SK-N-SH treated with all-trans-retinoic acid at 6 μM for 48 hours (cell line): Measurements from ENCODE around the gene RASL11B.

Experiments used
- ATAC-seq: fragments of 200-7000 bp; cut with Tn5 transposase; 3 replicates; pipeline ENCODE4 v1.9.1; 2020; ENCODE audit warnings: mild to moderate bottlenecking, moderate library complexity
- ARNTL ChIP-seq: fragments of 450-650 bp; formaldehyde crosslinking; IDR thresholded peaks from 2 replicates; pipeline ENCODE4 v1.5.0; 2020; ENCODE audit warnings: low read depth, mild to moderate bottlenecking, moderate library complexity, borderline replicate concordance
- BACH2 ChIP-seq: fragments of 250-450 bp; sonication (Bioruptor Pico); IDR thresholded peaks from 2 replicates; pipeline ENCODE4 v1.9.0; 2021; ENCODE audit warnings: mild to moderate bottlenecking, borderline replicate concordance
- CREB5 ChIP-seq: fragments of 250-450 bp; sonication (Bioruptor Pico); IDR thresholded peaks from 2 replicates; pipeline ENCODE4 v1.5.1; 2020; ENCODE audit warnings: low read depth, mild to moderate bottlenecking, moderate library complexity
- CSRNP3 ChIP-seq: fragments of 250-450 bp; sonication (Bioruptor Pico); IDR thresholded peaks from 2 replicates; pipeline ENCODE4 v1.5.1; 2021; ENCODE audit warnings: mild to moderate bottlenecking, moderate library complexity
- ESRRG ChIP-seq: fragments of 250-450 bp; sonication (Bioruptor Pico); IDR thresholded peaks from 2 replicates; pipeline ENCODE4 v1.6.1; 2021; ENCODE audit warnings: mild to moderate bottlenecking
- GLIS3 ChIP-seq: fragments of 250-450 bp; sonication (Bioruptor Pico); IDR thresholded peaks from 2 replicates; pipeline ENCODE4 v1.5.0; 2020; ENCODE audit warnings: mild to moderate bottlenecking, moderate library complexity
- ISL1 ChIP-seq: fragments of 250-450 bp; sonication (Bioruptor Pico); IDR thresholded peaks from 2 replicates; pipeline ENCODE4 v2.1.2; 2022; ENCODE audit warnings: mild to moderate bottlenecking, moderate library complexity
- OSR1 ChIP-seq: fragments of 250-450 bp; sonication (Bioruptor Pico); IDR thresholded peaks from 2 replicates; pipeline ENCODE4 v1.8.0; 2022; ENCODE audit warnings: moderate library complexity, mild to moderate bottlenecking, inconsistent platforms
- POU6F1 ChIP-seq: fragments of 250-450 bp; sonication (Bioruptor Pico); IDR thresholded peaks from 2 replicates; pipeline ENCODE4 v1.8.0; 2021; ENCODE audit warnings: low read depth, mild to moderate bottlenecking, moderate library complexity, borderline replicate concordance
- SNAI2 ChIP-seq: fragments of 250-450 bp; sonication (Bioruptor Pico); IDR thresholded peaks from 2 replicates; pipeline ENCODE4 v1.5.0; 2020; ENCODE audit warnings: mild to moderate bottlenecking, moderate library complexity
- TCF4 ChIP-seq: fragments of 250-450 bp; sonication (Bioruptor Pico); IDR thresholded peaks from 2 replicates; pipeline ENCODE4 v1.8.0; 2021; ENCODE audit warnings: mild to moderate bottlenecking, moderate library complexity, borderline replicate concordance
- TOX ChIP-seq: fragments of 250-450 bp; sonication (Bioruptor Pico); IDR thresholded peaks from 2 replicates; pipeline ENCODE4 v1.8.0; 2021; ENCODE audit warnings: mild to moderate bottlenecking, moderate library complexity, borderline replicate concordance
- TSHZ2 ChIP-seq: fragments of 250-450 bp; sonication (Bioruptor Pico); IDR thresholded peaks from 2 replicates; pipeline ENCODE4 v1.5.0; 2020; ENCODE audit warnings: mild to moderate bottlenecking, moderate library complexity
- ZFP3 ChIP-seq: fragments of 250-450 bp; sonication (Bioruptor Pico); IDR thresholded peaks from 2 replicates; pipeline ENCODE4 v1.5.0; 2020; ENCODE audit warnings: mild to moderate bottlenecking, moderate library complexity
- ZFP30 ChIP-seq: fragments of 450-650 bp; formaldehyde crosslinking; IDR thresholded peaks from 2 replicates; pipeline ENCODE4 v1.5.0; 2022; ENCODE audit warnings: mild to moderate bottlenecking, moderate library complexity
- ZNF565 ChIP-seq: fragments of 450-650 bp; formaldehyde crosslinking; conservative IDR thresholded peaks from 2 replicates; pipeline ENCODE4 v1.5.0; 2020; ENCODE audit warnings: low read depth, mild to moderate bottlenecking, moderate library complexity
- ZNF70 ChIP-seq: fragments of 450-650 bp; formaldehyde crosslinking; IDR thresholded peaks from 2 replicates; pipeline ENCODE4 v1.5.0; 2020; ENCODE audit warnings: mild to moderate bottlenecking, moderate library complexity
- ZNF8 ChIP-seq: fragments of 450-650 bp; formaldehyde crosslinking; IDR thresholded peaks from 2 replicates; pipeline ENCODE4 v1.5.0; 2020; ENCODE audit warnings: mild to moderate bottlenecking, moderate library complexity

Gene RASL11B

GRCh38 chr4:52838729-52839586 is 23.2 kb upstream of the RASL11B start:
- TF ChIP-seq GLIS3 (CRISPR knock-in tag) (no peak), TCF4 (CRISPR knock-in tag) (no peak), BACH2 (CRISPR knock-in tag) (no peak), ISL1 (no peak), ZFP30 (CRISPR knock-in tag) (no peak), POU6F1 (CRISPR knock-in tag) (no peak), ESRRG (no peak)
- ATAC-seq = no peak

GRCh38 chr4:52840531-52841370 is 21.4 kb upstream of the RASL11B start:
- ATAC-seq = no peak
- no peak for TF ChIP-seq ARNTL (CRISPR knock-in tag)
- no peak for TF ChIP-seq BACH2 (CRISPR knock-in tag)
- TF ChIP-seq TOX (CRISPR knock-in tag) = no peak
- TF ChIP-seq ISL1 = no peak
- TF ChIP-seq SNAI2 (CRISPR knock-in tag) = no peak
- no peak for TF ChIP-seq POU6F1 (CRISPR knock-in tag)
- no peak for TF ChIP-seq TCF4 (CRISPR knock-in tag)
- TF ChIP-seq ZFP3 (CRISPR knock-in tag) = no peak
- TF ChIP-seq ZNF70 (CRISPR knock-in tag) = no peak
- TF ChIP-seq ZNF8 (CRISPR knock-in tag) = no peak
- TF ChIP-seq CREB5 (CRISPR knock-in tag) = no peak
- no peak for TF ChIP-seq ZNF565 (CRISPR knock-in tag)
- no peak for TF ChIP-seq TSHZ2 (CRISPR knock-in tag)
- TF ChIP-seq GLIS3 (CRISPR knock-in tag) = no peak
- TF ChIP-seq OSR1 (CRISPR knock-in tag) = no peak
- no peak for TF ChIP-seq CSRNP3 (CRISPR knock-in tag)
- TF ChIP-seq, all 23 proteins: peak for 0
